Measurements from ENCODE around the gene CCND2. TPM values are rescaled to one million over a fixed set of nuclear protein-coding genes. Genes with fewer than 3 reads are reported as not detected.

Gene CCND2
- total and polyA plus RNA-seq, 2 of the 8 experiments (the other 6 are each of a cell fraction or from before 2014, with no cell fraction given), result 41.7 to 223 TPM

DNA sequence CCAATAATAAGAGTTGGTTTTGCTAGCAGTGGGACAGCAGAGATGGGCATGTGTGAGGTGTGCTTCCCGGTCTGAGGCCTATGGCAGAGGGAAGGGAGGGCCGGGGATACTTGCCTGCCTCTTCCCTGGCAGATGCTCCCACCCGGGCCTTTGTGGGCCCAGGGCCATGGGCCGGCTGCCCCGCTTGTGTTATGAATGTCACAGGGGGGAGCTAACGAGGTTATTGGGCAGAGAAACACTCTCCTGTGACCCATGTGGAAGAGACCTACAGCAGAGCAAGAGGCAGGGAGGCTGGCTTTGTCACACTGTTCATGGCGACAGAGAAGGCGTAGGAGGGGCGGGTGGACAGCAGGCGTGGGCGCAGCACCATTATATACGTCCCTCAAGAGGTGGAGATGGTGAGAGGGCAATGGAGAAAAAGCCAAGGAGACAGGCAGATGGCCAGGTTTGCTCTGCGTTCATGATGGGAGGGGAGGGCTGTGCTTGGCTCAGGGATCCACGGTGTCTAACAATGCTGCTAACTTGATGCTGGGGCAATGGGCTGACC lies 13.3 kb downstream of the CCND2 start:
- ChIA-PET CTCF (ENCODE audit: partially characterized antibody) (interaction anchor here (0.7 to 2.7 kb wide), 7 partner anchors 8 to 286 kb away, joined by 3 to 8 read pairs (median 3); no protein-coding TSS in a partner anchor), POLR2A (ENCODE audit: partially characterized antibody) (interaction anchor here (1.4 to 29.3 kb wide), 4 partner anchors 4 to 125 kb away, joined by 3 to 531 read pairs (median 267); partner anchors contain the start of gene CCND2)
- H3K23ac ChIP-seq (ENCODE audit: insufficient read length), result no peak overlapping the region
- 90% methylated on average over 12 of the region's 14 CpGs; no CpG with 5 or more reads in 1 of the 2 experiments for WGBS, 2 experiments (ENCODE audit: extremely low coverage in 1 of 2, insufficient coverage in 1 of 2, insufficient read length in 1 of 2, insufficient replicate concordance in 2 of 2, low coverage in 1 of 2, low lambda C conversion rate in 2 of 2, missing lambda C conversion rate in 1 of 2)
- peaks cover 46 to 98% (median 85%) of the 10 kb centered on the region in 4 experiments for H3K36me3 ChIP-seq (ENCODE audit: control insufficient read depth in 2 of 4, insufficient read depth in 4 of 4, low read length in 3 of 4)
- H3K27ac ChIP-seq (ENCODE audit: low read depth, low read length), result no peak overlapping the region
- no peaks in the 10 kb centered on the region for H3K23me2 ChIP-seq (ENCODE audit: low read depth, low read length)
- H3K4ac ChIP-seq (replicated peaks; ENCODE audit: insufficient read length, low read depth, low read length), result no peak overlapping the region
- H2BK15ac ChIP-seq (ENCODE audit: low read length), result no peak overlapping the region
- no peak overlapping the region for H3K4me3 ChIP-seq (ENCODE audit: extremely low read depth in 1 of 4, insufficient read depth in 2 of 4, low read depth in 3 of 4, low read length in 4 of 4)
- no peak overlapping the region for H3K9ac ChIP-seq (replicated peaks in 1 of 4; ENCODE audit: extremely low read depth in 1 of 4, low read depth in 3 of 4, low read length in 3 of 4)
- no peak overlapping the region for H3K4me2 ChIP-seq (ENCODE audit: insufficient read depth in 1 of 2, low read depth in 2 of 2, low read length in 2 of 2)
- no peaks in the 10 kb centered on the region; a peak in 1 of 7 replicates for H3K4me1 ChIP-seq (replicated peaks in 1 of 4; ENCODE audit: control insufficient read depth in 3 of 4, insufficient read depth in 4 of 4, low read length in 3 of 4)
- H3K18ac ChIP-seq (ENCODE audit: extremely low read depth, low read length), result no peak overlapping the region
- no peaks in the 10 kb centered on the region for H3K9me3 ChIP-seq (ENCODE audit: insufficient read depth in 2 of 2, low read depth in 1 of 2, low read length in 1 of 2)
- no peaks in the 10 kb centered on the region for H3K27me3 ChIP-seq (replicated peaks in 1 of 4; ENCODE audit: control insufficient read depth in 3 of 4, extremely low read depth in 1 of 4, insufficient read depth in 3 of 4, low read length in 3 of 4)
- no peak overlapping the region for H4K91ac ChIP-seq (replicated peaks; ENCODE audit: insufficient read length, low read length)
- H4K5ac ChIP-seq (ENCODE audit: insufficient read length, low read depth, low read length), result no peak overlapping the region
- H2BK120ac ChIP-seq (replicated peaks; ENCODE audit: low read depth, low read length), result no peak overlapping the region
- FAIRE-seq (no peak), DNase-seq (ENCODE audit: low read depth in 1 of 2, low spot score in 2 of 2) (no peak)
- H2AK5ac ChIP-seq (ENCODE audit: low read depth, low read length), result no peak overlapping the region
- no peak overlapping the region for H4K8ac ChIP-seq (ENCODE audit: extremely low read depth, insufficient read depth, low read length)
- H2BK20ac ChIP-seq (ENCODE audit: low read length), result no peak overlapping the region
- H3K79me2 ChIP-seq (ENCODE audit: control insufficient read depth in 1 of 2, insufficient read depth in 2 of 2, low read length in 2 of 2), result peaks cover 0 to 96% of the 10 kb centered on the region in 2 experiments; a peak in 3 of 4 replicates
- H2BK12ac ChIP-seq (ENCODE audit: low read depth, low read length), result no peak overlapping the region
- H2BK5ac ChIP-seq (ENCODE audit: low read depth, low read length), result no peak overlapping the region
- no peak overlapping the region for H3K14ac ChIP-seq (ENCODE audit: insufficient read length)
- peaks cover 27% of the 10 kb centered on the region for H3K79me1 ChIP-seq (ENCODE audit: low read depth, low read length)
- H3K56ac ChIP-seq (replicated peaks; ENCODE audit: insufficient read length, low read depth, low read length), result no peak overlapping the region
- H4K20me1 ChIP-seq (replicated peaks in 1 of 2; ENCODE audit: control insufficient read depth in 1 of 2, insufficient read depth in 2 of 2, low read length in 2 of 2), result peaks cover 44 to 76% of the 10 kb centered on the region in 2 experiments
- no peak for TF ChIP-seq SIRT6 (IDR thresholded peaks at IDR 0.05; ENCODE audit: low read length)
- no peak for TF ChIP-seq NANOG (IDR thresholded peaks at IDR 0.05; ENCODE audit: insufficient read depth, low read depth, low read length, poor library complexity, severe bottlenecking)
- no peak for TF ChIP-seq TAF7 (optimal IDR thresholded peaks at IDR 0.05; ENCODE audit: borderline replicate concordance, low read depth, low read length)
- TF ChIP-seq SP4 (IDR thresholded peaks at IDR 0.05; ENCODE audit: low read length), result no peak
- TF ChIP-seq MAFK (IDR thresholded peaks at IDR 0.05; ENCODE audit: low read depth, low read length), result no peak
- no peak for TF ChIP-seq YY1 (IDR thresholded peaks at IDR 0.05; ENCODE audit: low read depth, low read length)
- no peak for TF ChIP-seq SP1 (IDR thresholded peaks at IDR 0.05; ENCODE audit: low read depth, low read length)
- no peak for TF ChIP-seq CBX5 (IDR thresholded peaks at IDR 0.05; ENCODE audit: low read depth, low read length)
- TF ChIP-seq SAP30 (IDR thresholded peaks at IDR 0.05; ENCODE audit: insufficient read depth, insufficient replicate concordance, low read length), result no peak
- no peak for TF ChIP-seq BCL11A (IDR thresholded peaks at IDR 0.05; ENCODE audit: low read depth in 2 of 2, low read length in 2 of 2)
- TF ChIP-seq TCF12 (IDR thresholded peaks at IDR 0.05; ENCODE audit: low read depth, low read length), result no peak
- no peak for TF ChIP-seq RFX5 (IDR thresholded peaks at IDR 0.05; ENCODE audit: borderline replicate concordance, low read depth, low read length)
- TF ChIP-seq CBX8 (IDR thresholded peaks at IDR 0.05; ENCODE audit: borderline replicate concordance, low read depth, low read length), result no peak
- no peak overlapping the region for H2AFZ ChIP-seq (ENCODE audit: low read length)
